ENCODE measurements around the gene PTGES2. TPM values are rescaled to one million over a fixed set of nuclear protein-coding genes. Genes with fewer than 3 reads are reported as not detected.

Gene PTGES2
- total RNA-seq, 1 donor from 2014 or later = 39.8 TPM

DNA sequence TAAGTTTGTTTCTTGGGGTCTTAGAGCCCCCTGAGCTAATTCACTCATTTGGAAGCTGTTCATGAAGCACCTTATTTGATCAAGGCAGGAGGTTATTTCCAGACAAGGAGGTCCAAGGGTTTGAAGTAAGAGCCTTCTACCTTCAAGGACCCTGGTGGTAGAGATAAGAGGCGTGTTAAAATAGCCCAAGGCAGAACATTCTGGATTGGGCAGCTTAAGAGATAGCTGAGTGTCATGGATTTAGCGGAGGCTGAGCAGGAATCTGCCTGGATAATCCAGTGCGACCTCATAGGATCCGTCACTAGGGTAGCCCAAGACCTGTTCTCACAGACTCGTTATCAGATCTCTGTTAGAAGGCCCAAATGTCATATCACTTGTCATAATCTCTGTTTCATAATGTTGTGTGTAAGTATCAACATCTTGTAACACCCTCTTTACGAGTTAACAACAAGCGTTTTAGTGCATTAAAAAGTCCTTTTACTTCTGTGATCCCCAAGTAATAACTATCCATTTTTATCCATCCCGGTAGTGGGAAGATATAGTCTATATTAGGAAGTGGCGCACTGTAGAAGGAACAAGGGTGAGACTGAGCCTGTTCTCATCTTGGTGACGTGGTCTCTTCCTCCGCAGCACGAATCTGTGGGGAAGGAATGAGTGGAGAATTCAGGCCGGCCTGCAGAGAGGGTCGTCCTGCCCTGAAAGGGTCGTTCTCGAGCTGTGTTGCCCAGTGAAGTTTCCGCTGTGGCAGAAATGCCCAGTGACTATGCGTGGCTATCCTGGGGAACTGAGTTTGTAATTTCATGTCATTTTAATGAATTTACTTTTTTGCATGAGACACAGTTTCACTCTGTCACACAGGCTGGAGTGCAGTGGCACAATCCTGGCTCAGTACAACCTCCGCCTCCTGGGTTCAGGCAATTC lies 30.7 kb downstream of the PTGES2 start:
- DNase-seq (ENCODE audit: low spot score) = no peak
- Mint-ChIP-seq H3K27me3 (ENCODE audit: unreplicated experiment) (peaks cover 5% of the 10 kb centered on the region), H3K4me3 (ENCODE audit: unreplicated experiment) (no peak overlapping the region), H3K27ac (ENCODE audit: unreplicated experiment) (peak overlapping the region; percentile 80), H3K4me1 (ENCODE audit: unreplicated experiment) (peaks cover 29% of the 10 kb centered on the region), H3K36me3 (ENCODE audit: low read depth, unreplicated experiment) (peaks cover 5% of the 10 kb centered on the region), H3K9me3 (ENCODE audit: unreplicated experiment) (no peaks in the 10 kb centered on the region)
- TF ChIP-seq, protein P1, sequence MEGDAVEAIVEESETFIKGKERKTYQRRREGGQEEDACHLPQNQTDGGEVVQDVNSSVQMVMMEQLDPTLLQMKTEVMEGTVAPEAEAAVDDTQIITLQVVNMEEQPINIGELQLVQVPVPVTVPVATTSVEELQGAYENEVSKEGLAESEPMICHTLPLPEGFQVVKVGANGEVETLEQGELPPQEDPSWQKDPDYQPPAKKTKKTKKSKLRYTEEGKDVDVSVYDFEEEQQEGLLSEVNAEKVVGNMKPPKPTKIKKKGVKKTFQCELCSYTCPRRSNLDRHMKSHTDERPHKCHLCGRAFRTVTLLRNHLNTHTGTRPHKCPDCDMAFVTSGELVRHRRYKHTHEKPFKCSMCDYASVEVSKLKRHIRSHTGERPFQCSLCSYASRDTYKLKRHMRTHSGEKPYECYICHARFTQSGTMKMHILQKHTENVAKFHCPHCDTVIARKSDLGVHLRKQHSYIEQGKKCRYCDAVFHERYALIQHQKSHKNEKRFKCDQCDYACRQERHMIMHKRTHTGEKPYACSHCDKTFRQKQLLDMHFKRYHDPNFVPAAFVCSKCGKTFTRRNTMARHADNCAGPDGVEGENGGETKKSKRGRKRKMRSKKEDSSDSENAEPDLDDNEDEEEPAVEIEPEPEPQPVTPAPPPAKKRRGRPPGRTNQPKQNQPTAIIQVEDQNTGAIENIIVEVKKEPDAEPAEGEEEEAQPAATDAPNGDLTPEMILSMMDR (IDR thresholded peaks at IDR 0.05; ENCODE audit: unreplicated experiment) = no peak

DNA sequence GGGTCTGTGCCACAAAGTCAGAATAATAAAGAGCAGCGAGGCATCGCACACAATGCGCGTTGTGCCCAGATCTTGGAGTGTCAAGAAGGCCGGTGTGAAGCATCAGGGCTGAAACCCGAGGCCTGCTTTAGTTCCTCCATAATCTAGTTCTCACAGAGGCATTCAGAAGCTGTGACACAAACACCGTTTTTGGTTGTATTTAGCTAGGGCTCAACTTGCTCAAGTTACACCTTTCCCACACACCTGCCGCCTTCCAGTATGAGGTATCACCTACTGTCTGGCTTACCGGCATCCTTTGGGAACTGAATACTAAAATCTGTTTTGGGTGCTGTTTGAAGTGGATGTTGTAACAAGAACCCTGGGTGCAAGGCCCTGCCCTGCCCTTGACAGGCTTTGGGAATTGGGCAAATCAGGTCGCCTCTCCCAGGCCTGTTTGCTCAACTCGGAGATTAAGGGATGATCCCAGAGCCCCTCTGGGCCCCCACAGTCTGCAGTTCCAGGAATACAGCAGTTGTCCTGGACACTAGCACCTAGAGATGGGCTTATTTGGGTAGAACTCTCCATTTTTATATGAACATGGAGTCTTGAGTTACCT lies 32.5 kb downstream of the PTGES2 start:
- H3K27ac Mint-ChIP-seq (ENCODE audit: unreplicated experiment) = peak overlapping the region; percentile 86
- H3K4me1 Mint-ChIP-seq (ENCODE audit: unreplicated experiment) = peaks cover 22% of the 10 kb centered on the region
- DNase-seq (ENCODE audit: low spot score) = no peak
- H3K27me3 Mint-ChIP-seq (ENCODE audit: unreplicated experiment) = peaks cover 5% of the 10 kb centered on the region
- TF ChIP-seq, protein P1 (IDR thresholded peaks at IDR 0.05; ENCODE audit: unreplicated experiment) = no peak
- H3K9me3 Mint-ChIP-seq (ENCODE audit: unreplicated experiment) = no peaks in the 10 kb centered on the region
- peaks cover 4% of the 10 kb centered on the region for H3K36me3 Mint-ChIP-seq (ENCODE audit: low read depth, unreplicated experiment)
- no peak overlapping the region for H3K4me3 Mint-ChIP-seq (ENCODE audit: unreplicated experiment)

DNA sequence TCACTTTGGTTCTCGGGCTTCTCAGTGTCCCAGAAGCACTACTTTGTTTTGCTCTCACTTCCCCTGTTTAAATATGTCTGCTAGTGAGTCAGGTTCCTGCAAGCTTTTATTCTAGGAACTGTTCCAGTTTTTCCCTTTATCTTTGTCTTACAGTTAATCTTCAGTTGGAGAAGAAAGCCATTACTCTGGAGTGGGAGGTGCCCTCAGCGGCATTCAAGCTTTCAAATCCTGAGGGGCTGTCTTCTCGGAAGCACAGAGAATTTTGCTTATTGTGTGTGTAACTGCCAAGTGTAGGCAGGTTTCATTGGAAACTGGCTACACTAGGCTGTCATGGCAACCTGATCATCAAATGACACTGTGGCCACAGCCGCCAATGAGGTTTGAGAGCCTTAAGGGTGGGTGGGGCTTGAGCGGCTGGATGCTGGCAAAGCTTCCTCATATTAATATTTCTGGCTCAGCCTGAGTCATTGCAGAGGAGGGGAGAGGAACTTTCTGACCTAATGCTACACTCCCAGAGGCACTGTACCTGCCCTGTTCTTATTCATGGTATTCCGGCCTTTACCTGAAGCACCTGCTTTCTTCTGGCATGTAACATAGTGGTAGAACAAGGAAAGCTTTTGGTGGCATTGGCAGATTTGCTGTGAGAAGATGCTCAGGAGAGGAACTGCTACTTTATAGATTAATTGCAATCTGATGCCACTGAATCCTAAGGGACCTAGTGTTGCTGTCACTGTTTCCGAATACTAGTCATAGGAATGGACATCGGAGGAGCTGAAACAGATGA lies 33.2 kb downstream of the PTGES2 start:
- DNase-seq (ENCODE audit: low spot score) = peak; percentile 50
- H3K9me3 Mint-ChIP-seq (ENCODE audit: unreplicated experiment) = no peaks in the 10 kb centered on the region
- peak overlapping the region; percentile 94 for H3K27ac Mint-ChIP-seq (ENCODE audit: unreplicated experiment)
- peaks cover 15% of the 10 kb centered on the region for H3K4me1 Mint-ChIP-seq (ENCODE audit: unreplicated experiment)
- peaks cover 7% of the 10 kb centered on the region for H3K36me3 Mint-ChIP-seq (ENCODE audit: low read depth, unreplicated experiment)
- TF ChIP-seq, protein P1 (IDR thresholded peaks at IDR 0.05; ENCODE audit: unreplicated experiment) = no peak
- peaks cover 6% of the 10 kb centered on the region for H3K27me3 Mint-ChIP-seq (ENCODE audit: unreplicated experiment)
- no peak overlapping the region for H3K4me3 Mint-ChIP-seq (ENCODE audit: unreplicated experiment)

DNA sequence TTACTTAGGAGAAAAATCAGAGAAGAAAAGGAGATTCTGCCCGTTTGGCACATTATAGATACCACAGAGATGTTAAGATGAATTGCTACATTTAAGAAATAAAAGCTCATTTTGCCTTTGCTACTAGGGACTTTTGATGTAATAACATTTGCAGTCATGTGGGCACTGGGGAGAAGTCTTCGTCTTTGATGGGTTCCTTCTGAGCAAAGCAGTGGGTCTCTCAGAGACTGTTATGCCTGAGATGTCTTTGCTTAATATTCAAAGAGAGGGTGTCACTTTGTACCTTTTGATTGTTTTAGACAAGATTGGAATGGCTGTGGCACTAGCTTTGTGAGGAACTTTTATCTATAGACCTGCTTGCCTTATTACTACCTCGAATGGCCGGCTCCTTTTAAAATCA lies 34.5 kb downstream of the PTGES2 start:
- DNase-seq (ENCODE audit: low spot score) = no peak
- Mint-ChIP-seq H3K36me3 (ENCODE audit: low read depth, unreplicated experiment) (peaks cover 7% of the 10 kb centered on the region), H3K27me3 (ENCODE audit: unreplicated experiment) (peaks cover 2% of the 10 kb centered on the region), H3K4me1 (ENCODE audit: unreplicated experiment) (peaks cover 6% of the 10 kb centered on the region), H3K27ac (ENCODE audit: unreplicated experiment) (peak overlapping the region; percentile 33), H3K4me3 (ENCODE audit: unreplicated experiment) (no peak overlapping the region), H3K9me3 (ENCODE audit: unreplicated experiment) (no peaks in the 10 kb centered on the region)
- TF ChIP-seq, protein P1 (IDR thresholded peaks at IDR 0.05; ENCODE audit: unreplicated experiment) = no peak

All from endothelial cell (in vitro differentiated cells).